K562 (cell line): ENCODE results near the gene AIM2. TPM values are rescaled to one million over a fixed set of nuclear protein-coding genes. Genes with fewer than 3 reads are reported as not detected.

Experiments used
- LCOR ChIP-seq: sonication (generic); formaldehyde crosslinking; IDR thresholded peaks from 2 replicates; pipeline ENCODE4 v1.8.0; 2022; ENCODE audit warnings: mild to moderate bottlenecking, missing genetic modification reagents
- NR3C1 ChIP-seq: sonication (generic); formaldehyde crosslinking; IDR thresholded peaks from 2 replicates; pipeline ENCODE4 v1.8.1; 2022; ENCODE audit warnings: missing genetic modification reagents
- RBM34 ChIP-seq: fragments of 200-400 bp; formaldehyde crosslinking; IDR thresholded peaks from 2 replicates; pipeline ENCODE4 v1.6.1; 2018; ENCODE audit warnings: low read length, borderline replicate concordance; ENCODE audit not compliant: insufficient read depth
- RHOXF2B ChIP-seq: fragments of 250-450 bp; sonication (Bioruptor Pico); conservative IDR thresholded peaks from 2 replicates; pipeline ENCODE4 v1.5.1; 2021
- SETDB1 ChIP-seq: IDR thresholded peaks from one replicate; pipeline ENCODE4 v1.6.1; 2012; ENCODE audit warnings: low read length, control low read depth, inconsistent platforms
- TGIF2 ChIP-seq: sonication (generic); formaldehyde crosslinking; IDR thresholded peaks from 2 replicates; pipeline ENCODE4 v1.8.1; 2022; ENCODE audit warnings: mild to moderate bottlenecking, missing genetic modification reagents, moderate library complexity
- ZNF140 ChIP-seq: fragments of 250-450 bp; sonication (Bioruptor Pico); IDR thresholded peaks from 2 replicates; pipeline ENCODE4 v1.8.0; 2021; ENCODE audit warnings: moderate library complexity, mild to moderate bottlenecking, inconsistent platforms
- ZNF583 ChIP-seq: fragments of 250-450 bp; sonication (Bioruptor Pico); IDR thresholded peaks from 2 replicates; pipeline ENCODE4 v1.4.0; 2020
- ZNF668 ChIP-seq: fragments of 250-450 bp; sonication (Bioruptor Pico); IDR thresholded peaks from 2 replicates; pipeline ENCODE4 v1.8.0; 2022; ENCODE audit warnings: mild to moderate bottlenecking, inconsistent platforms
- ZNF707 ChIP-seq: fragments of 250-450 bp; sonication (Bioruptor Pico); conservative IDR thresholded peaks from 2 replicates; pipeline ENCODE4 v1.8.0; 2022; ENCODE audit warnings: inconsistent platforms, mild to moderate bottlenecking, moderate library complexity
- polyA plus RNA-seq, 8 experiments: library from polyadenylated mRNA; depleted of rRNA in 4 of 8; stranded (reverse) in 5 of 8; unstranded in 3 of 8; fragments of >200 nt; fragmentation: Nextera tagmentation in 2 of 8; fragmentation: Illumina TruSeq in 1 of 8; extraction: Ambion mirVana in 2 of 8; extraction: Trizol in 1 of 8; gene quantifications; 2 replicates each; pipeline versions ENCODE4 v1.2.1 to v1.2.3, GENCODE V29; 2011 to 2014; ENCODE audit warnings: inconsistent platforms in 1 of 8, missing spikeins in 1 of 8
- total RNA-seq, 7 experiments: library from RNA; depleted of rRNA in 6 of 7; stranded (reverse); fragments of >200 nt in 6 of 7; fragmentation: Illumina TruSeq in 2 of 7; extraction: Trizol in 2 of 7; gene quantifications; 2 replicates each; pipeline versions ENCODE4 v1.2.1 to v1.2.3, GENCODE V29; 2011 to 2021; ENCODE audit warnings: low replicate concordance in 1 of 7
- TF ChIP-seq, protein P1 (sequence below): fragments of 450-650 bp; formaldehyde crosslinking; IDR thresholded peaks from 2 replicates; pipeline ENCODE4 v1.4.0; 2022; ENCODE audit warnings: missing genetic modification characterization
- TF ChIP-seq, protein P2 (sequence below): fragments of 200-400 bp; formaldehyde crosslinking; IDR thresholded peaks from 2 replicates; pipeline ENCODE4 v1.6.1; 2017; ENCODE audit warnings: mild to moderate bottlenecking, low read depth, low read length, moderate library complexity
- TF ChIP-seq, protein P3 (sequence below), 2 experiments: IDR thresholded peaks; 2 replicates each; pipeline ENCODE4 v1.6.1; 2012; ENCODE audit warnings: improper control_type of control experiment in 2 of 2, low read depth in 2 of 2, low read length in 2 of 2, borderline replicate concordance in 1 of 2
- TF ChIP-seq, protein P4 (sequence below): fragments of 250-450 bp; sonication (Bioruptor Pico); IDR thresholded peaks from 2 replicates; pipeline ENCODE4 v1.8.0; 2022; ENCODE audit warnings: moderate library complexity, mild to moderate bottlenecking, inconsistent platforms
- TF ChIP-seq, protein P5 (sequence below): fragments of 450-650 bp; IDR thresholded peaks from 2 replicates; pipeline ENCODE4 v1.6.1; 2017; ENCODE audit warnings: antibody characterized with exemption

AIM2 gene
- total and polyA plus RNA-seq, 9 of the 15 experiments (the other 6 are each of a cell fraction or from before 2014, with no cell fraction given), result 0.10 to 0.95 (median 0.22) TPM

DNA sequence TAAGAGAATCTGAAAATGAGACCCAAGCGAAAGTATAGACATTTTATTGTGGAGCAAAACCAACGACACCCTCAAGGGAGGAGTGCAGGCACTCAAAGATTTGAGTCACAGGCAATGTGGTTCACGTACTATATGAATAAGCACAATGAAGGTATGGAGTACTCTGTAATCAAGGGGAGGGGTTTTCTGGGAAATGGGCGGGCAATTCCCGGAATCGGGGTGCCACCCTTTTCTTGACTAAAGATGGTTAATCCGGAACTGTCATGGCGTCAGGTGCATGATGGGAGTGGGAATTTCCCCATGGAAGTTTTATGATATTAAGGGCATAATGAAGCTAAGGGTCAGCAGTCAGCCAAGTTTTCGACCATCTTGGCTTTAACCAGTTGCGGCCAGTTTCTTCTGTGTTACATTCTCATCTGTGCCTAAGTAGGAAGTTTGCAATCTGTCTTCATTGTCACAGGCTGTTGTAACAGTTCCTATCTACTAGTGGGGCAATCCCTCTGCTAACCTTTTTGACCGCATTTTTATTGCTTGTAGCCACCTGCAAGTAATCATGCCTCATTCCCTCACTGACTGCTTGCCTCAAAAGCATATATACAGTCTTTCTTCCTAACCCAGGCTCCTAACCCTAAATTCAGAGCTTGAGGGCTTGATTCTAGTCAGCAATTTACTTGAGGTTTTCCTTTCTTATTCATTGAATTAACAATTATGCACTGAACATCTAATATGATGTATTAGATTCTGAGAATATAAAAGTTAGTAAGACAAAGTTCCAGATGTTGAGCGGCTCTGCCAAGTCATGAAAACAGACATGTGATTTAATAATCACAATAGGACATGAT lies 775 bp upstream of the AIM2 start (continued):
- TF ChIP-seq, protein P1, sequence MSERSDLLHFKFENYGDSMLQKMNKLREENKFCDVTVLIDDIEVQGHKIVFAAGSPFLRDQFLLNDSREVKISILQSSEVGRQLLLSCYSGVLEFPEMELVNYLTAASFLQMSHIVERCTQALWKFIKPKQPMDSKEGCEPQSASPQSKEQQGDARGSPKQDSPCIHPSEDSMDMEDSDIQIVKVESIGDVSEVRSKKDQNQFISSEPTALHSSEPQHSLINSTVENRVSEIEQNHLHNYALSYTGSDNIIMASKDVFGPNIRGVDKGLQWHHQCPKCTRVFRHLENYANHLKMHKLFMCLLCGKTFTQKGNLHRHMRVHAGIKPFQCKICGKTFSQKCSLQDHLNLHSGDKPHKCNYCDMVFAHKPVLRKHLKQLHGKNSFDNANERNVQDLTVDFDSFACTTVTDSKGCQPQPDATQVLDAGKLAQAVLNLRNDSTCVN (CRISPR knock-in tag), result peak; percentile 54; the same call in 1 of the 2 replicates
- TF ChIP-seq RBM34 (no peak), ZNF583 (CRISPR knock-in tag) (no peak), LCOR (CRISPR knock-in tag) (no peak), TGIF2 (CRISPR knock-in tag) (no peak), RHOXF2B (CRISPR knock-in tag) (no peak), SETDB1 (no peak), ZNF707 (CRISPR knock-in tag) (no peak), ZNF140 (no peak), NR3C1 (CRISPR knock-in tag) (no peak), ZNF668 (no peak)
- TF ChIP-seq, protein P2, sequence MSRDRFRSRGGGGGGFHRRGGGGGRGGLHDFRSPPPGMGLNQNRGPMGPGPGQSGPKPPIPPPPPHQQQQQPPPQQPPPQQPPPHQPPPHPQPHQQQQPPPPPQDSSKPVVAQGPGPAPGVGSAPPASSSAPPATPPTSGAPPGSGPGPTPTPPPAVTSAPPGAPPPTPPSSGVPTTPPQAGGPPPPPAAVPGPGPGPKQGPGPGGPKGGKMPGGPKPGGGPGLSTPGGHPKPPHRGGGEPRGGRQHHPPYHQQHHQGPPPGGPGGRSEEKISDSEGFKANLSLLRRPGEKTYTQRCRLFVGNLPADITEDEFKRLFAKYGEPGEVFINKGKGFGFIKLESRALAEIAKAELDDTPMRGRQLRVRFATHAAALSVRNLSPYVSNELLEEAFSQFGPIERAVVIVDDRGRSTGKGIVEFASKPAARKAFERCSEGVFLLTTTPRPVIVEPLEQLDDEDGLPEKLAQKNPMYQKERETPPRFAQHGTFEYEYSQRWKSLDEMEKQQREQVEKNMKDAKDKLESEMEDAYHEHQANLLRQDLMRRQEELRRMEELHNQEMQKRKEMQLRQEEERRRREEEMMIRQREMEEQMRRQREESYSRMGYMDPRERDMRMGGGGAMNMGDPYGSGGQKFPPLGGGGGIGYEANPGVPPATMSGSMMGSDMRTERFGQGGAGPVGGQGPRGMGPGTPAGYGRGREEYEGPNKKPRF, result no peak
- TF ChIP-seq, protein P3, sequence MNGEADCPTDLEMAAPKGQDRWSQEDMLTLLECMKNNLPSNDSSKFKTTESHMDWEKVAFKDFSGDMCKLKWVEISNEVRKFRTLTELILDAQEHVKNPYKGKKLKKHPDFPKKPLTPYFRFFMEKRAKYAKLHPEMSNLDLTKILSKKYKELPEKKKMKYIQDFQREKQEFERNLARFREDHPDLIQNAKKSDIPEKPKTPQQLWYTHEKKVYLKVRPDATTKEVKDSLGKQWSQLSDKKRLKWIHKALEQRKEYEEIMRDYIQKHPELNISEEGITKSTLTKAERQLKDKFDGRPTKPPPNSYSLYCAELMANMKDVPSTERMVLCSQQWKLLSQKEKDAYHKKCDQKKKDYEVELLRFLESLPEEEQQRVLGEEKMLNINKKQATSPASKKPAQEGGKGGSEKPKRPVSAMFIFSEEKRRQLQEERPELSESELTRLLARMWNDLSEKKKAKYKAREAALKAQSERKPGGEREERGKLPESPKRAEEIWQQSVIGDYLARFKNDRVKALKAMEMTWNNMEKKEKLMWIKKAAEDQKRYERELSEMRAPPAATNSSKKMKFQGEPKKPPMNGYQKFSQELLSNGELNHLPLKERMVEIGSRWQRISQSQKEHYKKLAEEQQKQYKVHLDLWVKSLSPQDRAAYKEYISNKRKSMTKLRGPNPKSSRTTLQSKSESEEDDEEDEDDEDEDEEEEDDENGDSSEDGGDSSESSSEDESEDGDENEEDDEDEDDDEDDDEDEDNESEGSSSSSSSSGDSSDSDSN (IDR thresholded peaks at IDR 0.05; ENCODE audit: borderline replicate concordance in 1 of 2, low read depth in 2 of 2, low read length in 2 of 2), result no peak
- TF ChIP-seq, protein P4, sequence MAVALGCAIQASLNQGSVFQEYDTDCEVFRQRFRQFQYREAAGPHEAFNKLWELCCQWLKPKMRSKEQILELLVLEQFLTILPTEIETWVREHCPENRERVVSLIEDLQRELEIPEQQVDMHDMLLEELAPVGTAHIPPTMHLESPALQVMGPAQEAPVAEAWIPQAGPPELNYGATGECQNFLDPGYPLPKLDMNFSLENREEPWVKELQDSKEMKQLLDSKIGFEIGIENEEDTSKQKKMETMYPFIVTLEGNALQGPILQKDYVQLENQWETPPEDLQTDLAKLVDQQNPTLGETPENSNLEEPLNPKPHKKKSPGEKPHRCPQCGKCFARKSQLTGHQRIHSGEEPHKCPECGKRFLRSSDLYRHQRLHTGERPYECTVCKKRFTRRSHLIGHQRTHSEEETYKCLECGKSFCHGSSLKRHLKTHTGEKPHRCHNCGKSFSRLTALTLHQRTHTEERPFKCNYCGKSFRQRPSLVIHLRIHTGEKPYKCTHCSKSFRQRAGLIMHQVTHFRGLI, result no peak
- TF ChIP-seq, protein P5, sequence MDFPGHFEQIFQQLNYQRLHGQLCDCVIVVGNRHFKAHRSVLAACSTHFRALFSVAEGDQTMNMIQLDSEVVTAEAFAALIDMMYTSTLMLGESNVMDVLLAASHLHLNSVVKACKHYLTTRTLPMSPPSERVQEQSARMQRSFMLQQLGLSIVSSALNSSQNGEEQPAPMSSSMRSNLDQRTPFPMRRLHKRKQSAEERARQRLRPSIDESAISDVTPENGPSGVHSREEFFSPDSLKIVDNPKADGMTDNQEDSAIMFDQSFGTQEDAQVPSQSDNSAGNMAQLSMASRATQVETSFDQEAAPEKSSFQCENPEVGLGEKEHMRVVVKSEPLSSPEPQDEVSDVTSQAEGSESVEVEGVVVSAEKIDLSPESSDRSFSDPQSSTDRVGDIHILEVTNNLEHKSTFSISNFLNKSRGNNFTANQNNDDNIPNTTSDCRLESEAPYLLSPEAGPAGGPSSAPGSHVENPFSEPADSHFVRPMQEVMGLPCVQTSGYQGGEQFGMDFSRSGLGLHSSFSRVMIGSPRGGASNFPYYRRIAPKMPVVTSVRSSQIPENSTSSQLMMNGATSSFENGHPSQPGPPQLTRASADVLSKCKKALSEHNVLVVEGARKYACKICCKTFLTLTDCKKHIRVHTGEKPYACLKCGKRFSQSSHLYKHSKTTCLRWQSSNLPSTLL, result no peak
